Measurements from ENCODE around the gene ANKRD6. TPM values are rescaled to one million over a fixed set of nuclear protein-coding genes. Genes with fewer than 3 reads are reported as not detected.

ANKRD6 gene
- total RNA-seq, 1 donor from 2014 or later, result 20.7 TPM

DNA sequence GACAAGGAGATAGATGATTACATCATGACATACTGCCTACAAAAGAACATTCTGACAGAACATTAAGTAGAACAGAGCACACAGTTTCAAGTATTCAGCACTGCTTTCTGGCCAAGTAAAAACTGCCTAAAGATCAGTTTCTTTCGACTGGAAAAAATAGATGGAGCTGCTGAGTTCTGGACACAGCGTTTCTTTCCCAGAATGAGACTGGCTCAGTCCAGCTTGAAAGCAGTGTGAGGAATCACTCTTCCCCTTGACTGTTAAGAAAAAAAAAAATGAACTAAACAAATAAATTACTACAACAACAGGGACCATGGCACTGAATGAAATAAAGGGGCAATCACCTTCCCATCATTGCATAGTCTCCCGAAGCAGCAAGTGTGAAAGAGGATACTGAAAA is 210.0 kb downstream of the ANKRD6 start:
- Mint-ChIP-seq H3K4me1 (peaks cover 45% of the 10 kb centered on the region), H3K36me3 (ENCODE audit: low read depth) (peaks cover 23% of the 10 kb centered on the region)

GRCh38 chr6:89643406-89643805 is 210.5 kb downstream of the ANKRD6 start:
- Mint-ChIP-seq H3K9me3 (no peaks in the 10 kb centered on the region), H3K36me3 (ENCODE audit: low read depth) (peaks cover 23% of the 10 kb centered on the region), H3K27ac (ENCODE audit: unreplicated experiment) (peak overlapping the region; percentile 52), H3K4me1 (peaks cover 42% of the 10 kb centered on the region), H3K4me3 (peak overlapping the region; percentile 64), H3K27me3 (ENCODE audit: low read depth) (no peaks in the 10 kb centered on the region)
- no peak for TF ChIP-seq CTCF (conservative IDR thresholded peaks at IDR 0.05)
- no peak for DNase-seq (ENCODE audit: low read depth, low spot score)

More for the DNA sequence above, 210.0 kb downstream of the ANKRD6 start:
- Mint-ChIP-seq H3K4me3 (no peak overlapping the region), H3K27ac (ENCODE audit: unreplicated experiment) (no peak overlapping the region), H3K27me3 (ENCODE audit: low read depth) (no peaks in the 10 kb centered on the region), H3K9me3 (no peaks in the 10 kb centered on the region)
- TF ChIP-seq CTCF (conservative IDR thresholded peaks at IDR 0.05), result no peak
- DNase-seq (ENCODE audit: low read depth, low spot score), result no peak

DNA sequence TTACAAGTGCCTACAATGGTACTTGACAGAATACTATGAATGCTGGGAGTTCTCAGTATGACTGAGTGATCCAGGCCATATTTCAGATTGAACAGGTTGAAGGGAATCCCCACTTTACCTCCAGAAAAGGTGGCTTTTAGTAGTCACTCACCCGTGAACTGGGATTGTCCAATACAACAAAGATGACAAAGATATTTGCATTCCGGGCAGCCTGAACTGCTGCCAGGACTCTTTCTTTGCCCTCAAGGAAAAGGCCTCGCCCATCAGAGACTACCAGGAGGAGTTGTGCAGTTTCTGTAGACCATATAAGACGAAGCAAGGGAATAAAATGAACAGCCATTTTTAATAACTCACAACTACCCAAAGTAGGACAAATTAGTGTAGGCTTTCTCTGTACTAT is 211.9 kb downstream of the ANKRD6 start:
- no peak for TF ChIP-seq CTCF (conservative IDR thresholded peaks at IDR 0.05)
- no peak for DNase-seq (ENCODE audit: low read depth, low spot score)
- Mint-ChIP-seq H3K27me3 (ENCODE audit: low read depth) (no peaks in the 10 kb centered on the region), H3K36me3 (ENCODE audit: low read depth) (peaks cover 23% of the 10 kb centered on the region), H3K4me1 (peaks cover 29% of the 10 kb centered on the region), H3K9me3 (no peaks in the 10 kb centered on the region), H3K27ac (ENCODE audit: unreplicated experiment) (no peak overlapping the region), H3K4me3 (no peak overlapping the region)

GRCh38 chr6:89649682-89650081 is 216.7 kb downstream of the ANKRD6 start:
- Mint-ChIP-seq H3K27ac (ENCODE audit: unreplicated experiment) (no peak overlapping the region), H3K4me1 (peaks cover 4% of the 10 kb centered on the region), H3K9me3 (no peaks in the 10 kb centered on the region), H3K27me3 (ENCODE audit: low read depth) (no peaks in the 10 kb centered on the region), H3K36me3 (ENCODE audit: low read depth) (peaks cover 13% of the 10 kb centered on the region), H3K4me3 (no peak overlapping the region)
- DNase-seq (ENCODE audit: low read depth, low spot score), result no peak
- TF ChIP-seq CTCF (conservative IDR thresholded peaks at IDR 0.05), result no peak

GRCh38 chr6:89650579-89650978 is 217.6 kb downstream of the ANKRD6 start:
- no peak overlapping the region for H3K4me3 Mint-ChIP-seq
- no peak for DNase-seq (ENCODE audit: low read depth, low spot score)
- TF ChIP-seq CTCF (conservative IDR thresholded peaks at IDR 0.05), result no peak
- H3K27me3 Mint-ChIP-seq (ENCODE audit: low read depth), result no peaks in the 10 kb centered on the region
- no peaks in the 10 kb centered on the region for H3K9me3 Mint-ChIP-seq
- peak overlapping the region; percentile 27 for H3K27ac Mint-ChIP-seq (ENCODE audit: unreplicated experiment)
- H3K36me3 Mint-ChIP-seq (ENCODE audit: low read depth), result peaks cover 10% of the 10 kb centered on the region
- H3K4me1 Mint-ChIP-seq, result no peaks in the 10 kb centered on the region

- Mint-ChIP-seq H3K27ac (ENCODE audit: unreplicated experiment) (no peak overlapping the region), H3K9me3 (no peaks in the 10 kb centered on the region), H3K4me1 (no peaks in the 10 kb centered on the region), H3K27me3 (ENCODE audit: low read depth) (no peaks in the 10 kb centered on the region), H3K4me3 (no peak overlapping the region), H3K36me3 (ENCODE audit: low read depth) (peaks cover 15% of the 10 kb centered on the region)
- no peak for DNase-seq (ENCODE audit: low read depth, low spot score)
- TF ChIP-seq CTCF (conservative IDR thresholded peaks at IDR 0.05), result no peak
Observed at GRCh38 chr6:89655122-89655521, 222.2 kb downstream of the ANKRD6 start.
